KG1 (cell line): ENCODE results near the gene ZC3H13.

Experiments used
- DNase-seq: peaks from one replicate; lab custom pipeline; 2025; lab: John Stamatoyannopoulos, UW

The ZC3H13 gene

GRCh38 chr13:45934283-45934682 lies 118.3 kb downstream of the ZC3H13 start:
- no peak for DNase-seq

GRCh38 chr13:45933203-45933908 lies 119.2 kb downstream of the ZC3H13 start:
- no peak for DNase-seq

- DNase-seq, result peak; percentile 29
Measured at GRCh38 chr13:45932676-45933075, 119.9 kb downstream of the ZC3H13 start.

DNA sequence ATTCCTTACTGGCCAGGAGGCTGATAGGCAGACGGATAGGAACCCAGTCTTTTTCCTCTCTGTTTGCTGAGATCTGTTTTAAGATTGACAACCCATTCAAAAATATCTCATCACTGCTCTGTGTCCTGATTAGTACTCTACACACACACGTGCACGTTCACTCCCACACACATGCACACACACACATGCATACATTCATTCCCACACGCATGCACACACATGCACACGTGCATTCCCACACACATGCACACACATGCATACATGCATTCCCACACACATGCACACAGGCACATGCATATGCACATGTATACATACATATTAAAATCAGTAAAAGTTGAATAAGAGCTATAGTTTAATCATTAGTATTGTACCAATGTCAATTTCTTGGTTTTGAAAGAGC lies 120.4 kb downstream of the ZC3H13 start:
- no peak for DNase-seq

GRCh38 chr13:45931211-45931610 lies 121.3 kb downstream of the ZC3H13 start:
- DNase-seq, result no peak

DNA sequence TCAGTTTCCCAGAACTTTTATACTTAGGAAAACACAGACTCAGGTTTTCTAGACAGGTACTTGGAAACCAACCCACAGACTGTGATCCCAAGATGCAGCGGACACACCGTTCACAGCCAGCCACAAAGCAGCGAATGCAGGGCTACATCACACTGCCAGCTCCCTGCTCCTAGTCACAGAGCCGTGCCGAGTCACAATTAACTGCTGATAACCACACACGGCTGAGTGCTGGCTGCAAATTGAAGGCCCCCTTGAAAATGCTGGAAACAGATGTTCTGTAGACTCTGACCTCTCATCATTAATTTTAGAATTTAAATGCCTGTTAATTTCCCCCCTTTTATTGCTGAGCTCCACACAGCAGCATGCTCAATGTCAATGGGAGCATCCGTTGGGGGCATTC lies 122.4 kb downstream of the ZC3H13 start:
- DNase-seq, result no peak

DNA sequence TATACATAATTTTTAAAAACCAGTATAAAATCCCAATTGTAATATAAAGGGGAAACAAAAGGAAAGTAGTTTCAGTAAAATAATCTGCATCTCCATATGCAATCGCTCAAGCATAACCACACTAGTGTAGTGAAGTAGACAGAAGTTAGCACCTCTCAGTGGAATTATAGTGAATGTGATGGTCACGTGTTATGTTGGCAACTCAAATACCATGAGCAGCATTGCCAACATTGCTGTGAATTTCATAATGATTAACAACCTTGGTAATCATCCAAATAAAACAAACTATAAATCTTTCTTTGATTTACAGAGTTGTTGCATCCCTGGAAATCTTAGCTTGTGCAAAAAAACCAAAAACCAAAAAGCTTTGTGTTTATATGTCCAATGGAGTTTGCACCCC lies 123.7 kb downstream of the ZC3H13 start:
- DNase-seq, result no peak

DNA sequence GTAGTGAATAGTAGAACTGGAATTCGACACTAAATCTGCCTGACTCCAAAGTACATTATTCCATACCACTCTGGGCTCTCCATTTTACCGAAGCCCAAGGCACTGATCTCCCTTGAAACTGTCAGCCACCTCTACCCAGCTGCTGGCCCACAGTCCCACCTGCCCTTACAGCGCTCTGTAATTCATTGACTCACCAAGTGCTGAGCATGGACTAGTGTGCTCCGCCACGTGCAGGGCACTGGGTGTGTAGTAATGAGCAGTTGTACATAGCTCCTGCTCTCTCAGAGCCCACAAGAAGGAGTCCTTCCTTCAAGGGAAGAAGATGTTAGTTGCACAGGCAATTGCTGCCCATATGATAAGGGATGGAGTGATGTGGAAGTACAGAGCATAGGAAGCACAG lies 124.4 kb downstream of the ZC3H13 start:
- DNase-seq, result no peak

- no peak for DNase-seq
Measured at GRCh38 chr13:45926741-45927140, 125.8 kb downstream of the ZC3H13 start.

GRCh38 chr13:45925151-45925550 lies 127.4 kb downstream of the ZC3H13 start:
- no peak for DNase-seq

- DNase-seq, result no peak
Measured at GRCh38 chr13:45921162-45921736, 131.3 kb downstream of the ZC3H13 start.

- DNase-seq, result no peak
Measured at GRCh38 chr13:45918597-45918996, 133.9 kb downstream of the ZC3H13 start.

DNA sequence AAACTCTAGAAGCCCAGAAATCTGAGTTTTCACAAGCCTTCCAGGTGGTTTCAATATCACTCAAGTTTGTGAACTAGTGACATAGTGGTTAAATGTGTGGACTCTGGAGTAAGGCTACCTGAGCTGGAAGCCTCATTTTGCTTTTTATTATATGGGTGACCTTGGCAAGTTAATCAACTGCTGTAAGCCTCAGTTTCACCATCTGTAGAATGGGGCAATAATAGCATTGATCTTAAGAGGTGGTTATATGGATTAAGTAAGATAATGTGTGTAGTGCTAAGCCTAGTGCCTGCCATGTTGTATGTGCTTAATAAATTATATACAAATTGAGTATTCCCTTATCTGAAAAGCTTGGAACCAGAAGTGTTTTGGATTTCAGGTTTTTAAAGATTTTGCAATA lies 135.5 kb downstream of the ZC3H13 start:
- DNase-seq, result no peak

DNA sequence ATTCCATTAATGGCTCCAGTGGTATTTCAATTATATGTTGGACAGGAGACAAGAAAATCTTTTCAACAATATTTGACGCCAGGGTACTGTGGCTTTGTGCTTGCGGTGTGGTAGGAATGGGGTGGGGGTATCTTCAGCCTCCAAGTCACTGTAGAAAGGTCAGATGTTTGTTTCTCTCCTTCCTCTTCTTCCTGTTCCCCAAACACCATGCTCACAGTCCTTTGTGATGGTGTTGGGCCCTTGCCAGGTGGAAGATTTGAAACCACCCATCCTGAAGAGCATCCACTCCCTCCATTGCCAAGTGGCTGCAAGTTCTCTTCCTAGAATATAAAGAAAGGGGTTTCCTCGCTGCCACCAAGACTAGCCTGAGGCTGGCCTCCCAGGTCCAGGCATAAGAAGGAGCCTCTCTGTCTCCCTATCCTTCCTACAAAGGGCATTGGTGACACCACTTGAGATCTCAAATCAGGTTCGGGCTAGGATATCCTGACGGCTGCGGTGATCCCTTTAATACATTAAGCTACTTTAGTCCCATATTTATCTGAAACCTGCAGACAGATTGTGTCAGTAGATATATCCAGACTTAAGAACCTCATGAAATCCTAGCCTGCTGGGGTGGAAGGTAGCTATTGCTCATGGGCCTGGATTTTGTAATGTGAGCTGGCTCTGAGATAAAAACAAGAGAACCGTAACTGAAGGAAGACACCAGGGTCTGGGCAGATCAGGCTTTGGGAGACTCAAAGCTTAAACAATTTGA lies 136.7 kb downstream of the ZC3H13 start:
- DNase-seq, result no peak

GRCh38 chr13:45909673-45910072 lies 142.9 kb downstream of the ZC3H13 start:
- DNase-seq, result no peak

DNA sequence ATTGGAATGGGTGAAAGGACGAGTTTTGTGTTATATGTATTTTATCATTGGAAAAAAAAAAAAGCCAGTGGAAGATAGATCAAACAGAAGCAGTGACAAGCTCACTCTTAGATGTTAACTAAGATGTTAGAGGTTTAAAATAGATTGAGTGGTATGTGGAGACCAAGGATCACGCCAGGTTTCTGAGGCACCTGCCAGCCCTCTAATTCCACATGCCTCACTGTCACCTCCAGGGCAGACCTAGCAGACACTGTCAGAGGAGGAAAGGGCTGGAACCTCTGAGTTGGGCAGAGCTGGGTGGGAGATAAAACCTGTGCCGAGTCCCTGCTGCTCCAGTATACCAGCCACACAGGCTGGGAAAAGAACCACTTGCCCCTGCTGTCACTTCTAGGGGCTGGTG lies 143.5 kb downstream of the ZC3H13 start:
- DNase-seq, result no peak

DNA sequence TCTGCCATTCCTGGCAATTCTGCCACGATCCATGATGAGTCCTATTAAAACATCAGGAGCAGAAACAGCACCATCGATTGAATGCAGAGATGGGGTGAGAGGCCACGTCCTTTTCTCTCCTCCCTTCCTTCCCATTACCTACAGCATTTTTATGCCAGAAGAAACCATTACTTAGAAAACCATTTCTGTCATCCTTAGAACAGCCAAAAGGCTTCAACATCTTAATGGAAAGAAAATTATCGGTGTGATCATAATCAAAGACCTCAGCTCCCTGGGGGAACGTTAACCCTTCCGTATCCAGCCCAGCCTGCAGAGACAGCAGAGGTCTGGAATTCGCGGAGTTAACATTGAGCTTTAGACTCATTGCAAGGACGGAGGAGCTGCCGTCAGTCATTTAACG lies 145.0 kb downstream of the ZC3H13 start:
- no peak for DNase-seq
